Gastrocnemius medialis (tissue), 4 donors: ENCODE results near the gene FHOD3.

Source experiments
- POLR2A ChIP-seq, 2 donors: fragments of 450-650 bp; IDR thresholded peaks; one replicate each; pipeline ENCODE4 v1.6.1; 2017; ENCODE audit warnings: antibody characterized with exemption in 2 of 2, mild to moderate bottlenecking in 2 of 2, moderate library complexity in 2 of 2
- TF ChIP-seq, protein P1 (sequence below), 5 experiments: fragments of 450-650 bp in 3 of 5; fragments of 200-600 bp in 2 of 5; sonication (generic) in 2 of 5; IDR thresholded peaks in 4 of 5; conservative IDR thresholded peaks in 1 of 5; 1 replicate in 4 of 5; 2 replicates in 1 of 5; pipeline ENCODE4 v1.5.1; 2016 to 2019; ENCODE audit warnings: antibody characterized with exemption in 5 of 5, mild to moderate bottlenecking in 3 of 5, moderate library complexity in 3 of 5

DNA sequence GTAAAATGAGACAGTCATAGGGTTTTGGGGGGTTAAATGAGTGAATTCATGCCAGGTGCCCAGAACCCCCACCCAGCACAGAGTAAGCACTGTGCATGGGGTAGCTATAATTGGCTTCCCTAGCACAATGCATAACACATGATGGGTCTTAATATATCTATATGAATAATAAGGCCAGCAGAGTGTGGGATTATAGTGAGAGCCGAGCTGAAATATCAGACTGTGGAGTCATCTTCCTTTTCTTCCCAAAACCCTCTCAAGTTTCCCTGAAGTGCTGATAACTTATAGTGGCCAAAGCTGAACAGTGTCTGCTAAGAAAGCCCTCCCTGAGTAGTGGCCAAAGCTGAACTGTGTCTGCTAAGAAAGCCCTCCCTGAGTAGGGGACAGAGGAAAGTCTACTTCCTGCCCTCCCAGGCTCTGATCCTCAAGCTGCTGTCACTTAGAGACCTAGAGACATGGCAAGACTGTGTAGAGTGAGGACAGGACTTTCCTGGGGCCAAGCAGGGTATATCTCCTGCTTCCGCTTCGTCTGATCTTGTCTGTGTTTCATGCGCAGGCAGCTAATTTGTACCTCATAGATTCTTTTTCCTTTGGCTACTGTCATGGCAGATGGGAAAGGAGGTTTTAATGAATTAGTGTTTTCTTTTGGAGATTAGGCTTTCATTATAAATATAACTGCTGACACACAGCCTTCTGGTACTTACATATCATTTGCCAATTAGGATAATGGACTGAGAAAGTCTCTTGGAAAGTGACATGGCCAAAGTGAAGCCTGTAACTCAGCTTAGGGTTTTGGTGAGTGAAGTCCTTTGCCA is 94.9 kb downstream of the FHOD3 start:
- TF ChIP-seq POLR2A (IDR thresholded peaks at IDR 0.05) = peak in 1 of 2 donors; percentile 9
- TF ChIP-seq, protein P1, sequence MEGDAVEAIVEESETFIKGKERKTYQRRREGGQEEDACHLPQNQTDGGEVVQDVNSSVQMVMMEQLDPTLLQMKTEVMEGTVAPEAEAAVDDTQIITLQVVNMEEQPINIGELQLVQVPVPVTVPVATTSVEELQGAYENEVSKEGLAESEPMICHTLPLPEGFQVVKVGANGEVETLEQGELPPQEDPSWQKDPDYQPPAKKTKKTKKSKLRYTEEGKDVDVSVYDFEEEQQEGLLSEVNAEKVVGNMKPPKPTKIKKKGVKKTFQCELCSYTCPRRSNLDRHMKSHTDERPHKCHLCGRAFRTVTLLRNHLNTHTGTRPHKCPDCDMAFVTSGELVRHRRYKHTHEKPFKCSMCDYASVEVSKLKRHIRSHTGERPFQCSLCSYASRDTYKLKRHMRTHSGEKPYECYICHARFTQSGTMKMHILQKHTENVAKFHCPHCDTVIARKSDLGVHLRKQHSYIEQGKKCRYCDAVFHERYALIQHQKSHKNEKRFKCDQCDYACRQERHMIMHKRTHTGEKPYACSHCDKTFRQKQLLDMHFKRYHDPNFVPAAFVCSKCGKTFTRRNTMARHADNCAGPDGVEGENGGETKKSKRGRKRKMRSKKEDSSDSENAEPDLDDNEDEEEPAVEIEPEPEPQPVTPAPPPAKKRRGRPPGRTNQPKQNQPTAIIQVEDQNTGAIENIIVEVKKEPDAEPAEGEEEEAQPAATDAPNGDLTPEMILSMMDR (IDR thresholded peaks at IDR 0.05 in 4 of 5, conservative IDR thresholded peaks at IDR 0.05 in 1 of 5) = no peak
